Suprapubic skin (tissue), 4 donors: ENCODE data around the gene DCTN4. TPM values are rescaled to one million over a fixed set of nuclear protein-coding genes. Genes with fewer than 3 reads are reported as not detected.
A peak's percentile ranks its signal among the peaks of the same experiment; 100 is the strongest.

ENCODE experiments used
- DNase-seq, 2 donors: peaks; one replicate each; pipeline ENCODE4 v3.0.0-alpha.2; 2019; ENCODE audit warnings: low spot score in 2 of 2
- H3K27ac ChIP-seq: fragments of 200-600 bp; sonication (generic); one replicate; pipeline ENCODE4 v1.5.1; 2019
- H3K27me3 ChIP-seq: fragments of 200-600 bp; sonication (generic); one replicate; pipeline ENCODE4 v1.5.1; 2019
- H3K36me3 ChIP-seq: fragments of 200-600 bp; sonication (generic); one replicate; pipeline ENCODE4 v1.5.1; 2019
- H3K4me1 ChIP-seq: fragments of 200-600 bp; sonication (generic); one replicate; pipeline ENCODE4 v1.5.1; 2019
- H3K4me3 ChIP-seq: fragments of 200-600 bp; sonication (generic); one replicate; pipeline ENCODE4 v1.5.1; 2019; ENCODE audit warnings: mild to moderate bottlenecking
- H3K9me3 ChIP-seq: fragments of 200-600 bp; sonication (generic); one replicate; pipeline ENCODE4 v1.5.1; 2019
- CTCF ChIP-seq, 2 donors: fragments of 200-600 bp in 1 of 2; fragments of 450-650 bp in 1 of 2; sonication (generic) in 1 of 2; IDR thresholded peaks; one replicate each; pipeline ENCODE4 v1.5.1; 2016 to 2019; ENCODE audit warnings: antibody characterized with exemption in 2 of 2, mild to moderate bottlenecking in 1 of 2, moderate library complexity in 1 of 2
- EP300 ChIP-seq: sonication (generic); formaldehyde crosslinking; IDR thresholded peaks from one replicate; pipeline ENCODE4 v1.6.1; 2017; ENCODE audit warnings: antibody characterized with exemption
- POLR2A ChIP-seq, 2 donors: fragments of 450-650 bp; IDR thresholded peaks; one replicate each; pipeline ENCODE4 v1.6.1; 2017; ENCODE audit warnings: antibody characterized with exemption in 2 of 2, mild to moderate bottlenecking in 2 of 2, moderate library complexity in 2 of 2
- POLR2AphosphoS5 ChIP-seq, 3 donors: sonication (generic); formaldehyde crosslinking; IDR thresholded peaks; one replicate each; pipeline ENCODE4 v1.6.1; 2017; ENCODE audit warnings: antibody characterized with exemption in 3 of 3
- WGBS: methylation state at CpG from one replicate; pipeline ENCODE4 v1.1.5; 2018; 5-methylcytosine and 5-hydroxymethylcytosine counted together
- total RNA-seq, 4 donors: library from RNA; depleted of rRNA; stranded (reverse); fragments of >200 nt; gene quantifications; one replicate each; pipeline ENCODE4 v1.1.0, GENCODE V29; 2016

DCTN4 gene
- total RNA-seq, 4 donors from 2014 or later = 64.8 to 91.6 (median 76.3) TPM

GRCh38 chr5:150700246-150700593 is 58.6 kb downstream of the DCTN4 start:
- Histone ChIP-seq H3K4me3 (peak overlapping the region; percentile 99), H3K9me3 (no peaks in the 10 kb centered on the region), H3K27me3 (no peaks in the 10 kb centered on the region), H3K27ac (peak overlapping the region; percentile 95), H3K36me3 (peaks cover 33% of the 10 kb centered on the region), H3K4me1 (peaks cover 20% of the 10 kb centered on the region)
- TF ChIP-seq CTCF (IDR thresholded peaks at IDR 0.05) (no peak), EP300 (no peak), POLR2A (IDR thresholded peaks at IDR 0.05) (no peak), POLR2AphosphoS5 (IDR thresholded peaks at IDR 0.05) (no peak)
- no peak for DNase-seq
- 3% methylated on average over 15 of the region's 15 CpGs for WGBS

- WGBS = 73% methylated on average over 3 of the region's 3 CpGs
- H3K9me3 ChIP-seq = no peaks in the 10 kb centered on the region
- no peaks in the 10 kb centered on the region for H3K27me3 ChIP-seq
- H3K27ac ChIP-seq = no peak overlapping the region
- H3K36me3 ChIP-seq = peaks cover 77% of the 10 kb centered on the region
- TF ChIP-seq POLR2A (IDR thresholded peaks at IDR 0.05) (no peak), CTCF (IDR thresholded peaks at IDR 0.05) (no peak), POLR2AphosphoS5 (IDR thresholded peaks at IDR 0.05) (no peak), EP300 (no peak)
- peaks cover 9% of the 10 kb centered on the region for H3K4me1 ChIP-seq
- DNase-seq = no peak
- H3K4me3 ChIP-seq = no peak overlapping the region
Measured at GRCh38 chr5:150694612-150695011, 64.2 kb downstream of the DCTN4 start.

- Histone ChIP-seq H3K27me3 (no peaks in the 10 kb centered on the region), H3K4me3 (no peak overlapping the region), H3K9me3 (no peaks in the 10 kb centered on the region), H3K36me3 (peaks cover 65% of the 10 kb centered on the region), H3K27ac (no peak overlapping the region), H3K4me1 (no peaks in the 10 kb centered on the region)
- TF ChIP-seq CTCF (IDR thresholded peaks at IDR 0.05) (no peak), POLR2AphosphoS5 (IDR thresholded peaks at IDR 0.05) (no peak), EP300 (no peak), POLR2A (IDR thresholded peaks at IDR 0.05) (no peak)
- 90% methylated on average over 3 of the region's 3 CpGs for WGBS
- no peak for DNase-seq
Measured at GRCh38 chr5:150692276-150692675, 66.5 kb downstream of the DCTN4 start.

- TF ChIP-seq EP300 (no peak), POLR2A (IDR thresholded peaks at IDR 0.05) (no peak), CTCF (IDR thresholded peaks at IDR 0.05) (no peak), POLR2AphosphoS5 (IDR thresholded peaks at IDR 0.05) (no peak)
- DNase-seq = no peak
- H3K9me3 ChIP-seq = no peaks in the 10 kb centered on the region
- H3K36me3 ChIP-seq = peaks cover 50% of the 10 kb centered on the region
- 79% methylated on average over 6 of the region's 6 CpGs for WGBS
- no peak overlapping the region for H3K27ac ChIP-seq
- H3K27me3 ChIP-seq = no peaks in the 10 kb centered on the region
- H3K4me1 ChIP-seq = no peaks in the 10 kb centered on the region
- no peak overlapping the region for H3K4me3 ChIP-seq
Measured at GRCh38 chr5:150690760-150691159, 68.1 kb downstream of the DCTN4 start.

- DNase-seq = no peak
- H3K4me1 ChIP-seq = no peaks in the 10 kb centered on the region
- peaks cover 34% of the 10 kb centered on the region for H3K36me3 ChIP-seq
- 41% methylated on average over 1 of the region's 1 CpG for WGBS
- H3K9me3 ChIP-seq = no peaks in the 10 kb centered on the region
- no peak overlapping the region for H3K4me3 ChIP-seq
- H3K27me3 ChIP-seq = no peaks in the 10 kb centered on the region
- TF ChIP-seq POLR2AphosphoS5 (IDR thresholded peaks at IDR 0.05) = no peak
- no peak for TF ChIP-seq CTCF (IDR thresholded peaks at IDR 0.05)
- H3K27ac ChIP-seq = no peak overlapping the region
Measured at GRCh38 chr5:150689120-150689519, 69.7 kb downstream of the DCTN4 start.
